ENCODE results near the gene ADD2.

Gene ADD2

GRCh38 chr2:70671092-70671675, 96.8 kb downstream of the ADD2 start:
- no peaks in the 10 kb centered on the region; the same call in 1 of the 2 replicates for H3K27me3 ChIP-seq (replicated peaks; ENCODE audit: control insufficient read depth, insufficient read depth, low read length)
- H3K36me3 ChIP-seq (ENCODE audit: control insufficient read depth, insufficient read depth, low read length): no peaks in the 10 kb centered on the region
- no peak for DNase-seq (ENCODE audit: extremely low read depth, insufficient read length)
- no peak for TF ChIP-seq CTCF (IDR thresholded peaks at IDR 0.05; ENCODE audit: insufficient read depth, low read length, poor library complexity, severe bottlenecking)
- no peak overlapping the region for H3K4me3 ChIP-seq (replicated peaks; ENCODE audit: low read depth, low read length)

- no peak for TF ChIP-seq CTCF (IDR thresholded peaks at IDR 0.05; ENCODE audit: insufficient read depth, low read length, poor library complexity, severe bottlenecking)
- DNase-seq (ENCODE audit: extremely low read depth, insufficient read length): no peak
- H3K27me3 ChIP-seq (replicated peaks; ENCODE audit: control insufficient read depth, insufficient read depth, low read length): no peaks in the 10 kb centered on the region; the same call in 1 of the 2 replicates
- no peaks in the 10 kb centered on the region for H3K36me3 ChIP-seq (ENCODE audit: control insufficient read depth, insufficient read depth, low read length)
- no peak overlapping the region for H3K4me3 ChIP-seq (replicated peaks; ENCODE audit: low read depth, low read length)
Measured at GRCh38 chr2:70670626-70671025, 97.4 kb downstream of the ADD2 start.

- no peak for TF ChIP-seq CTCF (IDR thresholded peaks at IDR 0.05; ENCODE audit: insufficient read depth, low read length, poor library complexity, severe bottlenecking)
- no peak overlapping the region for H3K4me3 ChIP-seq (replicated peaks; ENCODE audit: low read depth, low read length)
- no peak for DNase-seq (ENCODE audit: extremely low read depth, insufficient read length)
- H3K36me3 ChIP-seq (ENCODE audit: control insufficient read depth, insufficient read depth, low read length): no peaks in the 10 kb centered on the region
- H3K27me3 ChIP-seq (replicated peaks; ENCODE audit: control insufficient read depth, insufficient read depth, low read length): no peaks in the 10 kb centered on the region; the same call in 1 of the 2 replicates
Measured at GRCh38 chr2:70670202-70670601, 97.8 kb downstream of the ADD2 start.

GRCh38 chr2:70668911-70669310, 99.1 kb downstream of the ADD2 start:
- Histone ChIP-seq H3K4me3 (replicated peaks; ENCODE audit: low read depth, low read length) (no peak overlapping the region), H3K36me3 (ENCODE audit: control insufficient read depth, insufficient read depth, low read length) (no peaks in the 10 kb centered on the region), H3K27me3 (replicated peaks; ENCODE audit: control insufficient read depth, insufficient read depth, low read length) (no peaks in the 10 kb centered on the region; the same call in 1 of the 2 replicates)
- no peak for DNase-seq (ENCODE audit: extremely low read depth, insufficient read length)
- TF ChIP-seq CTCF (IDR thresholded peaks at IDR 0.05; ENCODE audit: insufficient read depth, low read length, poor library complexity, severe bottlenecking): no peak

GRCh38 chr2:70668432-70668831, 99.6 kb downstream of the ADD2 start:
- DNase-seq (ENCODE audit: extremely low read depth, insufficient read length): no peak
- TF ChIP-seq CTCF (IDR thresholded peaks at IDR 0.05; ENCODE audit: insufficient read depth, low read length, poor library complexity, severe bottlenecking): no peak
- Histone ChIP-seq H3K4me3 (replicated peaks; ENCODE audit: low read depth, low read length) (no peak overlapping the region), H3K36me3 (ENCODE audit: control insufficient read depth, insufficient read depth, low read length) (no peaks in the 10 kb centered on the region), H3K27me3 (replicated peaks; ENCODE audit: control insufficient read depth, insufficient read depth, low read length) (no peaks in the 10 kb centered on the region; the same call in 1 of the 2 replicates)

GRCh38 chr2:70664525-70664924, 103.5 kb downstream of the ADD2 start:
- no peak for TF ChIP-seq CTCF (IDR thresholded peaks at IDR 0.05; ENCODE audit: insufficient read depth, low read length, poor library complexity, severe bottlenecking)
- DNase-seq (ENCODE audit: extremely low read depth, insufficient read length): no peak
- H3K27me3 ChIP-seq (replicated peaks; ENCODE audit: control insufficient read depth, insufficient read depth, low read length): peaks cover 1% of the 10 kb centered on the region
- H3K4me3 ChIP-seq (replicated peaks; ENCODE audit: low read depth, low read length): no peak overlapping the region
- H3K36me3 ChIP-seq (ENCODE audit: control insufficient read depth, insufficient read depth, low read length): no peaks in the 10 kb centered on the region

Measured in GM06990 (cell line).